ENCODE data around the gene PPP2R1A.

PPP2R1A gene

DNA sequence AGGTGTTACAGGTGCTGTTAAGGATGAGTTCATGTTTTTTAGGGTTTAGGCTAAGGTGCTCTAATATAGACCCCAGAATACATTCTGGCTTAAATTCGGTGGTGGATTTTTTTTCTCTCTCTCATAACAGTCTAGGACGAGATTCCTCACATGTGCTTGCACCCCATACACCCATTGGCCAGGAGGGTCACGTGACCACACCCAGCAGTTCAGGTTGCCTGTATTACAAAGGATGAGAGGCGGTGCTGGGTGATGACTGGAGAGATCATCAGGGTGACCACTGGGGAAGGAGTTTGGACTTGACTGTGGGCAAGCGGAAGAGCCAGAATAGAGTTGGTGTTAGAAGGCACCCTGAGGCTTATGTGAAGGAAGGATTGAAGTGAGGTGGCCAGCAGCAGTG lies 27.7 kb downstream of the PPP2R1A start:
- H3K4me3 ChIP-seq (ENCODE audit: low read depth, low read length) = no peak overlapping the region
- DNase-seq = no peak
- H3K27me3 ChIP-seq (replicated peaks) = no peaks in the 10 kb centered on the region
- no peak for TF ChIP-seq CTCF (IDR thresholded peaks at IDR 0.05; ENCODE audit: low read depth, low read length, missing control alignments)
- in situ Hi-C loops (cut with HindIII; ENCODE audit: low pct_ligation_motif_present, low sequenced_read_pairs) = no loop called here
- H3K27ac ChIP-seq = no peak overlapping the region
- H3K36me3 ChIP-seq (replicated peaks) = peaks cover 97% of the 10 kb centered on the region

DNA sequence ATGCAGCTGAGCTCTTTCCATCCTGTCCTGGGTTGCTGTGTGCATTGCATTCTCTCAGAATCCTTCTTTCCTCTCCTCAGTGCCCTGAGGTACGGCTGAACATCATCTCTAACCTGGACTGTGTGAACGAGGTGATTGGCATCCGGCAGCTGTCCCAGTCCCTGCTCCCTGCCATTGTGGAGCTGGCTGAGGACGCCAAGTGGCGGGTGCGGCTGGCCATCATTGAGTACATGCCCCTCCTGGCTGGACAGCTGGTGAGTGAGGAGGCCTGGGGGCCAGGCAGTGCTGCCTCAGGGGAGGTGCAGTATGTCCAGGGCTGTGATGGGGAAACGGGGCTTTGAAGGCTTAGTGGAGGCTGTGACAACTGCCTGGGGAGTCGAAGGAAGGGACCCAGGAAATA lies 29.8 kb downstream of the PPP2R1A start:
- Histone ChIP-seq H3K36me3 (replicated peaks) (peaks cover 99% of the 10 kb centered on the region), H3K27me3 (replicated peaks) (no peaks in the 10 kb centered on the region), H3K27ac (no peak overlapping the region), H3K4me3 (ENCODE audit: low read depth, low read length) (no peak overlapping the region)
- no peak for TF ChIP-seq CTCF (IDR thresholded peaks at IDR 0.05; ENCODE audit: low read depth, low read length, missing control alignments)
- in situ Hi-C loops (cut with HindIII; ENCODE audit: low pct_ligation_motif_present, low sequenced_read_pairs) = no loop called here
- no peak for DNase-seq

- in situ Hi-C loops (cut with HindIII; ENCODE audit: low pct_ligation_motif_present, low sequenced_read_pairs) = no loop called here
- H3K27me3 ChIP-seq (replicated peaks) = no peaks in the 10 kb centered on the region
- H3K36me3 ChIP-seq (replicated peaks) = peaks cover 94% of the 10 kb centered on the region
- H3K27ac ChIP-seq = no peak overlapping the region
- no peak for TF ChIP-seq CTCF (IDR thresholded peaks at IDR 0.05; ENCODE audit: low read depth, low read length, missing control alignments)
- no peak overlapping the region for H3K4me3 ChIP-seq (ENCODE audit: low read depth, low read length)
- DNase-seq = no peak
Observed at GRCh38 chr19:52221031-52221430, 31.2 kb downstream of the PPP2R1A start.

- Histone ChIP-seq H3K27ac (no peak overlapping the region), H3K4me3 (ENCODE audit: low read depth, low read length) (no peak overlapping the region), H3K27me3 (replicated peaks) (no peaks in the 10 kb centered on the region), H3K36me3 (replicated peaks) (peaks cover 93% of the 10 kb centered on the region)
- in situ Hi-C loops (cut with HindIII; ENCODE audit: low pct_ligation_motif_present, low sequenced_read_pairs) = no loop called here
- no peak for TF ChIP-seq CTCF (IDR thresholded peaks at IDR 0.05; ENCODE audit: low read depth, low read length, missing control alignments)
- no peak for DNase-seq
Observed at GRCh38 chr19:52221831-52222375, 32.1 kb downstream of the PPP2R1A start.

DNA sequence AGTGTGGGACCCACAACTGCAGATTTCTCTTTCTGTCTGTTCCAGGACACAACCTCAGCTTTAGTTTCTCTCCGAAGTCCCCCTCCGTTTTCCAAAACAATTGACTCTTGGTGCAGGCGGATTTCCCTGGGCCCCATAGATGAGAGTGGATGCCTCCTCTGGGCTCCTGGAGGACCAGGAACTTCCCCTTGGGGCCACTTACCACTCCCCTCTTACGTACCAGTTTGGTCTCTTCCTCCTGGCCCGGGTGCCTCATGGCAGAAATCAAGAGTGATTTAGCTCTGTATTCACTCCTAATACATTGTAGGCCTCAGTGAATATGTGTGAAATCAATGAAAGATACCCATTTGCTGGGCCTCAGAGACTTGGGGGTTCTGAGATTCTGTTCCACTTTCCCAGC lies 34.4 kb downstream of the PPP2R1A start:
- Histone ChIP-seq H3K27ac (no peak overlapping the region), H3K36me3 (replicated peaks) (peaks cover 94% of the 10 kb centered on the region), H3K4me3 (ENCODE audit: low read depth, low read length) (no peak overlapping the region), H3K27me3 (replicated peaks) (no peaks in the 10 kb centered on the region)
- TF ChIP-seq CTCF (IDR thresholded peaks at IDR 0.05; ENCODE audit: low read depth, low read length, missing control alignments) = no peak
- in situ Hi-C loops (cut with HindIII; ENCODE audit: low pct_ligation_motif_present, low sequenced_read_pairs) = no loop called here
- DNase-seq = no peak

DNA sequence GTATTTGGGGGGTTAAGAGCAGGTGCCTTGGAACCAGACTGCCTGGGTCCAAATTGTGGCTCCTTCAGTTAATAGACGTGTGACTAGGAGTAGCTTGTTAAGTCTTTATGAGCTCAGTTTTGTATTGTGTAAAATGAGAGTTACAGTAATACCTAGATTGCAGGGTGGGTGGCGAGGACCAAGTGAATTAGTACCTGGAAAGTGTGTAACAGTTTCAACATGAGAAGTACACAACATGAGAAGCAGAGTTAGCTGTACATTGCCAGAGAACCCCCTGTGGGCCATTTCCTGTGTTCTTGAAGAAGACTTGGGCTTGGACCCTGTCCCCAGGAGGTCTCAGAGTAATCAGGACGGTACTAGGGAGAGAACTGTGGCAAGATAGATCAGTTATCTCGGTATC lies 36.8 kb downstream of the PPP2R1A start:
- in situ Hi-C loops (cut with HindIII; ENCODE audit: low pct_ligation_motif_present, low sequenced_read_pairs) = no loop called here
- TF ChIP-seq CTCF (IDR thresholded peaks at IDR 0.05; ENCODE audit: low read depth, low read length, missing control alignments) = no peak
- DNase-seq = no peak
- H3K36me3 ChIP-seq (replicated peaks) = peaks cover 70% of the 10 kb centered on the region
- no peak overlapping the region for H3K4me3 ChIP-seq (ENCODE audit: low read depth, low read length)
- no peaks in the 10 kb centered on the region for H3K27me3 ChIP-seq (replicated peaks)
- H3K27ac ChIP-seq = no peak overlapping the region
